Brain microvascular endothelial cell (primary cell): ENCODE results near the gene ZBTB20.
A peak's percentile ranks its signal among the peaks of the same experiment; 100 is the strongest.

Source experiments
- DNase-seq: peaks from one replicate; pipeline ENCODE4 v3.0.0-alpha.2; 2020
- H3K27ac ChIP-seq: fragments of 250-450 bp; sonication (Bioruptor Pico); 2 replicates; pipeline ENCODE4 v1.5.1; 2020; ENCODE audit warnings: mild to moderate bottlenecking, moderate library complexity
- H3K27me3 ChIP-seq: fragments of 250-450 bp; sonication (Bioruptor Pico); replicated peaks from 2 replicates; pipeline ENCODE4 v1.5.1; 2020; ENCODE audit warnings: mild to moderate bottlenecking
- H3K36me3 ChIP-seq: fragments of 250-450 bp; sonication (Bioruptor Pico); replicated peaks from 2 replicates; pipeline ENCODE4 v1.5.1; 2020; ENCODE audit warnings: mild to moderate bottlenecking
- H3K4me3 ChIP-seq: 2 replicates; pipeline ENCODE4 v1.5.1; 2011; ENCODE audit warnings: low read depth, mild to moderate bottlenecking, control low read depth, low read length, moderate library complexity
- CTCF ChIP-seq: IDR thresholded peaks from 2 replicates; pipeline ENCODE4 v1.5.1; 2011; ENCODE audit warnings: low read depth, mild to moderate bottlenecking, moderate library complexity, low read length, control low read depth, inconsistent platforms; ENCODE audit errors: missing control alignments
- in situ Hi-C: cut with HindIII; loops from 2 replicates; pipeline ENCODE4 v1.10.0; 2017; ENCODE audit warnings: low sequenced_read_pairs, low pct_ligation_motif_present

Gene ZBTB20

GRCh38 chr3:114551770-114552526 is 595.1 kb downstream of the ZBTB20 start:
- peak; percentile 89 for DNase-seq
- H3K27ac ChIP-seq, result peak overlapping the region; percentile 74
- TF ChIP-seq CTCF, result no peak

GRCh38 chr3:114550165-114550564 is 596.9 kb downstream of the ZBTB20 start:
- no peak for TF ChIP-seq CTCF
- no peak overlapping the region for H3K4me3 ChIP-seq
- in situ Hi-C loops, result no loop called here
- no peaks in the 10 kb centered on the region for H3K27me3 ChIP-seq
- peak overlapping the region; percentile 25 for H3K27ac ChIP-seq
- no peaks in the 10 kb centered on the region for H3K36me3 ChIP-seq
- DNase-seq, result peak; percentile 76

More at GRCh38 chr3:114551770-114552526, 595.1 kb downstream of the ZBTB20 start:
- no peaks in the 10 kb centered on the region for H3K36me3 ChIP-seq
- no peak overlapping the region for H3K4me3 ChIP-seq
- H3K27me3 ChIP-seq, result no peaks in the 10 kb centered on the region
- in situ Hi-C loops, result no loop called here

- Histone ChIP-seq H3K36me3 (no peaks in the 10 kb centered on the region), H3K27me3 (no peaks in the 10 kb centered on the region), H3K4me3 (no peak overlapping the region), H3K27ac (no peak overlapping the region)
- in situ Hi-C loops, result no loop called here
- no peak for TF ChIP-seq CTCF
- DNase-seq, result no peak
Measured at GRCh38 chr3:114545193-114545592, 601.9 kb downstream of the ZBTB20 start.

- no peak overlapping the region for H3K4me3 ChIP-seq
- no peak for TF ChIP-seq CTCF
- H3K27ac ChIP-seq, result no peak overlapping the region
- no peak for DNase-seq
- H3K36me3 ChIP-seq, result no peaks in the 10 kb centered on the region
- no peaks in the 10 kb centered on the region for H3K27me3 ChIP-seq
- in situ Hi-C loops, result no loop called here
Measured at GRCh38 chr3:114542359-114542758, 604.7 kb downstream of the ZBTB20 start.

- no peaks in the 10 kb centered on the region for H3K36me3 ChIP-seq
- no peak overlapping the region for H3K27ac ChIP-seq
- no peaks in the 10 kb centered on the region for H3K27me3 ChIP-seq
- TF ChIP-seq CTCF, result no peak
- in situ Hi-C loops, result no loop called here
- no peak for DNase-seq
- H3K4me3 ChIP-seq, result no peak overlapping the region
Measured at GRCh38 chr3:114539525-114539924, 607.6 kb downstream of the ZBTB20 start.

GRCh38 chr3:114538211-114538610 is 608.9 kb downstream of the ZBTB20 start:
- TF ChIP-seq CTCF, result no peak
- no peaks in the 10 kb centered on the region for H3K36me3 ChIP-seq
- in situ Hi-C loops, result no loop called here

More at GRCh38 chr3:114538211-114538610, 608.9 kb downstream of the ZBTB20 start:
- no peak overlapping the region for H3K4me3 ChIP-seq
- H3K27me3 ChIP-seq, result no peaks in the 10 kb centered on the region
- H3K27ac ChIP-seq, result no peak overlapping the region
- DNase-seq, result no peak
